ENCODE data around the gene RBM48. TPM values are rescaled to one million over a fixed set of nuclear protein-coding genes. Genes with fewer than 3 reads are reported as not detected.

Gene RBM48
- total and polyA plus RNA-seq, 2 of the 13 experiments (the other 11 are each of a cell fraction or from before 2014, with no cell fraction given): 7.2 to 12.2 TPM

DNA sequence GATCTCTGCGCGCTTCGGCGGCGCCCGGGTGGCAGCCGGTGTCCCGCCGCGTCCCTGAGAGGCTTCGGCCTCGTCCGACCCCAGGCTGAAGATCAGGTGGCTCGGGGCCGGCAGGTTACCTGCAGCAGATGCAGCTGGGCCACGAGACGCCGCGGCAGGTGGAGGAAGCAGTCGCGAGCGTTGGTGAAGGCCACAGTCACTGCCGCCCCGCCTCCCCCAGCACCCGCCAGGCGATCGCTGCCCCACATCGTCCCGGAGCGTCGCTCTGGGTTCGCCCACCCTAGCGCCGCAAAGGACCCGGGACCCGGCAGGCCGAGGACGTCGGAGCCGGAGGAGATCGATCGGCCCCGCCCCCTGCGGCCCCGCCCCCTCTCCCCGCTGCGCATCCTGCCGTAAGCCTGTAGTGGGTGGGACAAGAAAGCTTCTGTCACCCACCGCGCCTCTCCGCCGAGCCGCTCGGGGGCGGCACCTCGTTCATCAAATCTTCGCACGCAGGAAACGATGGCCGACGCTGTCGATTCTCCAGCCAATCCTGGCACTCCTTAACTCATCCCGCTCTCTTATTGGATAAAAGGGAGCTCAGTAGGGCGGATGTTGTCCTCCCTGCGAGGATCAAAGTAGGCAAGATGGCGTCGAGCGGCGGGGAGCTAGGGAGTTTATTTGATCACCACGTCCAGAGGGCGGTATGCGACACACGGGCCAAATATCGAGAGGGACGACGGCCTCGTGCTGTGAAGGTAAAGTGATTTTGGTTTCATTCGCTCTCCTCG is at the start of gene RBM48, which contains the start of gene PEX1 (continued):
- TF ChIP-seq, protein P1, sequence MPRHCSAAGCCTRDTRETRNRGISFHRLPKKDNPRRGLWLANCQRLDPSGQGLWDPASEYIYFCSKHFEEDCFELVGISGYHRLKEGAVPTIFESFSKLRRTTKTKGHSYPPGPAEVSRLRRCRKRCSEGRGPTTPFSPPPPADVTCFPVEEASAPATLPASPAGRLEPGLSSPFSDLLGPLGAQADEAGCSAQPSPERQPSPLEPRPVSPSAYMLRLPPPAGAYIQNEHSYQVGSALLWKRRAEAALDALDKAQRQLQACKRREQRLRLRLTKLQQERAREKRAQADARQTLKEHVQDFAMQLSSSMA (CRISPR knock-in tag; IDR thresholded peaks at IDR 0.05): peak; percentile 87
- TF ChIP-seq, protein P2, sequence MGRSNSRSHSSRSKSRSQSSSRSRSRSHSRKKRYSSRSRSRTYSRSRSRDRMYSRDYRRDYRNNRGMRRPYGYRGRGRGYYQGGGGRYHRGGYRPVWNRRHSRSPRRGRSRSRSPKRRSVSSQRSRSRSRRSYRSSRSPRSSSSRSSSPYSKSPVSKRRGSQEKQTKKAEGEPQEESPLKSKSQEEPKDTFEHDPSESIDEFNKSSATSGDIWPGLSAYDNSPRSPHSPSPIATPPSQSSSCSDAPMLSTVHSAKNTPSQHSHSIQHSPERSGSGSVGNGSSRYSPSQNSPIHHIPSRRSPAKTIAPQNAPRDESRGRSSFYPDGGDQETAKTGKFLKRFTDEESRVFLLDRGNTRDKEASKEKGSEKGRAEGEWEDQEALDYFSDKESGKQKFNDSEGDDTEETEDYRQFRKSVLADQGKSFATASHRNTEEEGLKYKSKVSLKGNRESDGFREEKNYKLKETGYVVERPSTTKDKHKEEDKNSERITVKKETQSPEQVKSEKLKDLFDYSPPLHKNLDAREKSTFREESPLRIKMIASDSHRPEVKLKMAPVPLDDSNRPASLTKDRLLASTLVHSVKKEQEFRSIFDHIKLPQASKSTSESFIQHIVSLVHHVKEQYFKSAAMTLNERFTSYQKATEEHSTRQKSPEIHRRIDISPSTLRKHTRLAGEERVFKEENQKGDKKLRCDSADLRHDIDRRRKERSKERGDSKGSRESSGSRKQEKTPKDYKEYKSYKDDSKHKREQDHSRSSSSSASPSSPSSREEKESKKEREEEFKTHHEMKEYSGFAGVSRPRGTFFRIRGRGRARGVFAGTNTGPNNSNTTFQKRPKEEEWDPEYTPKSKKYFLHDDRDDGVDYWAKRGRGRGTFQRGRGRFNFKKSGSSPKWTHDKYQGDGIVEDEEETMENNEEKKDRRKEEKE (IDR thresholded peaks at IDR 0.05): no peak
- TF ChIP-seq MAZ (IDR thresholded peaks at IDR 0.05; ENCODE audit: borderline replicate concordance, low read depth, low read length): no peak
- TF ChIP-seq MAZ (CRISPR knock-in tag; IDR thresholded peaks at IDR 0.05; ENCODE audit: low read depth): peak; percentile 61
- peak; percentile 20; the same call in 1 of the 2 replicates for TF ChIP-seq RARA (CRISPR knock-in tag; IDR thresholded peaks at IDR 0.05)
- TF ChIP-seq, protein P3, sequence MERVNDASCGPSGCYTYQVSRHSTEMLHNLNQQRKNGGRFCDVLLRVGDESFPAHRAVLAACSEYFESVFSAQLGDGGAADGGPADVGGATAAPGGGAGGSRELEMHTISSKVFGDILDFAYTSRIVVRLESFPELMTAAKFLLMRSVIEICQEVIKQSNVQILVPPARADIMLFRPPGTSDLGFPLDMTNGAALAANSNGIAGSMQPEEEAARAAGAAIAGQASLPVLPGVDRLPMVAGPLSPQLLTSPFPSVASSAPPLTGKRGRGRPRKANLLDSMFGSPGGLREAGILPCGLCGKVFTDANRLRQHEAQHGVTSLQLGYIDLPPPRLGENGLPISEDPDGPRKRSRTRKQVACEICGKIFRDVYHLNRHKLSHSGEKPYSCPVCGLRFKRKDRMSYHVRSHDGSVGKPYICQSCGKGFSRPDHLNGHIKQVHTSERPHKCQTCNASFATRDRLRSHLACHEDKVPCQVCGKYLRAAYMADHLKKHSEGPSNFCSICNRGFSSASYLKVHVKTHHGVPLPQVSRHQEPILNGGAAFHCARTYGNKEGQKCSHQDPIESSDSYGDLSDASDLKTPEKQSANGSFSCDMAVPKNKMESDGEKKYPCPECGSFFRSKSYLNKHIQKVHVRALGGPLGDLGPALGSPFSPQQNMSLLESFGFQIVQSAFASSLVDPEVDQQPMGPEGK (CRISPR knock-in tag; IDR thresholded peaks at IDR 0.05): peak; percentile 47
- TF ChIP-seq PAF1 (CRISPR knock-in tag; IDR thresholded peaks at IDR 0.05): no peak
- TF ChIP-seq BRCA1 (CRISPR knock-in tag; IDR thresholded peaks at IDR 0.05): 0 out of 2 replicates have a peak, but pooled peaks have one; percentile 32
- peak; percentile 63 for TF ChIP-seq ZNF263 (CRISPR knock-in tag; IDR thresholded peaks at IDR 0.05)
- TF ChIP-seq, protein P4, sequence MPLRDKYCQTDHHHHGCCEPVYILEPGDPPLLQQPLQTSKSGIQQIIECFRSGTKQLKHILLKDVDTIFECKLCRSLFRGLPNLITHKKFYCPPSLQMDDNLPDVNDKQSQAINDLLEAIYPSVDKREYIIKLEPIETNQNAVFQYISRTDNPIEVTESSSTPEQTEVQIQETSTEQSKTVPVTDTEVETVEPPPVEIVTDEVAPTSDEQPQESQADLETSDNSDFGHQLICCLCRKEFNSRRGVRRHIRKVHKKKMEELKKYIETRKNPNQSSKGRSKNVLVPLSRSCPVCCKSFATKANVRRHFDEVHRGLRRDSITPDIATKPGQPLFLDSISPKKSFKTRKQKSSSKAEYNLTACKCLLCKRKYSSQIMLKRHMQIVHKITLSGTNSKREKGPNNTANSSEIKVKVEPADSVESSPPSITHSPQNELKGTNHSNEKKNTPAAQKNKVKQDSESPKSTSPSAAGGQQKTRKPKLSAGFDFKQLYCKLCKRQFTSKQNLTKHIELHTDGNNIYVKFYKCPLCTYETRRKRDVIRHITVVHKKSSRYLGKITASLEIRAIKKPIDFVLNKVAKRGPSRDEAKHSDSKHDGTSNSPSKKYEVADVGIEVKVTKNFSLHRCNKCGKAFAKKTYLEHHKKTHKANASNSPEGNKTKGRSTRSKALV (CRISPR knock-in tag; IDR thresholded peaks at IDR 0.05): no peak
- TF ChIP-seq PLRG1 (conservative IDR thresholded peaks at IDR 0.05): no peak
- TF ChIP-seq, protein P5, sequence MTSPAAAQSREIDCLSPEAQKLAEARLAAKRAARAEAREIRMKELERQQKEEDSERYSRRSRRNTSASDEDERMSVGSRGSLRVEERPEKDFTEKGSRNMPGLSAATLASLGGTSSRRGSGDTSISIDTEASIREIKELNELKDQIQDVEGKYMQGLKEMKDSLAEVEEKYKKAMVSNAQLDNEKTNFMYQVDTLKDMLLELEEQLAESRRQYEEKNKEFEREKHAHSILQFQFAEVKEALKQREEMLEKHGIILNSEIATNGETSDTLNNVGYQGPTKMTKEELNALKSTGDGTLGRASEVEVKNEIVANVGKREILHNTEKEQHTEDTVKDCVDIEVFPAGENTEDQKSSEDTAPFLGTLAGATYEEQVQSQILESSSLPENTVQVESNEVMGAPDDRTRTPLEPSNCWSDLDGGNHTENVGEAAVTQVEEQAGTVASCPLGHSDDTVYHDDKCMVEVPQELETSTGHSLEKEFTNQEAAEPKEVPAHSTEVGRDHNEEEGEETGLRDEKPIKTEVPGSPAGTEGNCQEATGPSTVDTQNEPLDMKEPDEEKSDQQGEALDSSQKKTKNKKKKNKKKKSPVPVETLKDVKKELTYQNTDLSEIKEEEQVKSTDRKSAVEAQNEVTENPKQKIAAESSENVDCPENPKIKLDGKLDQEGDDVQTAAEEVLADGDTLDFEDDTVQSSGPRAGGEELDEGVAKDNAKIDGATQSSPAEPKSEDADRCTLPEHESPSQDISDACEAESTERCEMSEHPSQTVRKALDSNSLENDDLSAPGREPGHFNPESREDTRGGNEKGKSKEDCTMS (CRISPR knock-in tag; conservative IDR thresholded peaks at IDR 0.05): no peak
- peak; percentile 90 for TF ChIP-seq PHF8 (CRISPR knock-in tag; IDR thresholded peaks at IDR 0.05)
- peak; percentile 43; the same call in 1 of the 2 replicates for TF ChIP-seq ZNF749 (CRISPR knock-in tag; IDR thresholded peaks at IDR 0.05; ENCODE audit: borderline replicate concordance)
- 0 out of 2 replicates have a peak, but pooled peaks have one; percentile 52 for TF ChIP-seq RFX5 (IDR thresholded peaks at IDR 0.05; ENCODE audit: low read depth, low read length)
- TF ChIP-seq SMAD3 (CRISPR knock-in tag; IDR thresholded peaks at IDR 0.05): peak; percentile 76
- TF ChIP-seq, protein P6, sequence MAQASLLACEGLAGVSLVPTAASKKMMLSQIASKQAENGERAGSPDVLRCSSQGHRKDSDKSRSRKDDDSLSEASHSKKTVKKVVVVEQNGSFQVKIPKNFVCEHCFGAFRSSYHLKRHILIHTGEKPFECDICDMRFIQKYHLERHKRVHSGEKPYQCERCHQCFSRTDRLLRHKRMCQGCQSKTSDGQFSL (CRISPR knock-in tag; IDR thresholded peaks at IDR 0.05): 0 out of 2 replicates have a peak, but pooled peaks have one; percentile 22
